ENCODE measurements around the gene KIF1A. TPM values are rescaled to one million over a fixed set of nuclear protein-coding genes. Genes with fewer than 3 reads are reported as not detected.

KIF1A gene
- polyA plus RNA-seq, 1 donor from 2014 or later, result 63.4 TPM

DNA sequence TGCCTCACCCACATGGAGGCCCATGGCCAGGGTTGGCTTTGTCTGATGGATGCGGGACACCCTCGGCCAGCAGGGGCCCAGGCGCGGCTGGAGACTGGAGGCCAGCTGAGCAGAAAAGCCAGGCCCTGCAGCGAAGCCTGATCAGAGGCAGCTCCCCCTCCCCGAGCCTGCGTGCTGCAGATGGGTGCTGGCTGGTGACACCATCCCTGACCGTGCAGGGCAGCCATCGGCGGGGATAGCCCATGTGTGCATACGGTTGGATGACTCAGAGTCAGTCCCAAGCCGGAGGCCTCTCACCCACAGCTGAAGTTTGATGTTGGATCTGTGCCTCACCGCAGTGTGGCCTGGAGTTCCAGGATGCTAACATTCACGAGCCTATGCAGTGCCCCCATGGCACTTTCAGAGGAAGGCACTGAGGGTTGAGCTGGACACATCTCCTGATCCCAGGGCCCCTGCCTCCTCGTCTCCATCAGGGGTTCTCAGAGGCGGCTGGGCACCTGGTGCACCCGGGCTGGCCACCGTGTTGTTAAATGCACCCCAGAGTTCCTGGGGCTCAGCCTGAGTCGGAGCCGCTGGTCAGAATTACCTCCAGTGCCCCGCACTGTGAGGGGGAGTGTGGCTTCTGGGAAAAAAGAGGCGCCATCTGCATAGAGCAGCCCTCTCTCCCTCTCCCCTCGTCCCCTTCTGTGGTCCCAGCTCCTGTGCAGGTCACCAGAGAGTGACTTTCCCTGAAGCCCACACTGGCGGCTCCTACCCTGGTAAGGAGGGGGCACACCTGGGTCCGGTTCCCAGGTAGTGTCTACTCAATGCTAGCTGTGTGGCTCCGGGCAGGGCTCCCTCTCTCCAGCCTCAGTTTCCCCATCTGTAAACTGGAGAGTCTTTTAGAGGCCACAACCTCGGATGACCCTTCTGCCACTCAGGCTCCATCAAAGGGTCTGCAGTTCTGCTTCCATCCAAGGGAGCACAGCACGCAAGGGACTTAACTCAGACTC lies 19.4 kb upstream of the KIF1A start:
- no peaks in the 10 kb centered on the region for H4K20me1 ChIP-seq (ENCODE audit: insufficient read depth)
- no peak overlapping the region for H2AFZ ChIP-seq (ENCODE audit: low read depth, low read length)
- H3K9ac ChIP-seq (ENCODE audit: low read length), result no peak overlapping the region
- H3K4me2 ChIP-seq (ENCODE audit: low read length), result no peak overlapping the region
- H3K27ac ChIP-seq (ENCODE audit: low read length), result no peak overlapping the region
- H3K36me3 ChIP-seq (ENCODE audit: insufficient read depth, low read length), result no peaks in the 10 kb centered on the region
- TF ChIP-seq, protein P1, sequence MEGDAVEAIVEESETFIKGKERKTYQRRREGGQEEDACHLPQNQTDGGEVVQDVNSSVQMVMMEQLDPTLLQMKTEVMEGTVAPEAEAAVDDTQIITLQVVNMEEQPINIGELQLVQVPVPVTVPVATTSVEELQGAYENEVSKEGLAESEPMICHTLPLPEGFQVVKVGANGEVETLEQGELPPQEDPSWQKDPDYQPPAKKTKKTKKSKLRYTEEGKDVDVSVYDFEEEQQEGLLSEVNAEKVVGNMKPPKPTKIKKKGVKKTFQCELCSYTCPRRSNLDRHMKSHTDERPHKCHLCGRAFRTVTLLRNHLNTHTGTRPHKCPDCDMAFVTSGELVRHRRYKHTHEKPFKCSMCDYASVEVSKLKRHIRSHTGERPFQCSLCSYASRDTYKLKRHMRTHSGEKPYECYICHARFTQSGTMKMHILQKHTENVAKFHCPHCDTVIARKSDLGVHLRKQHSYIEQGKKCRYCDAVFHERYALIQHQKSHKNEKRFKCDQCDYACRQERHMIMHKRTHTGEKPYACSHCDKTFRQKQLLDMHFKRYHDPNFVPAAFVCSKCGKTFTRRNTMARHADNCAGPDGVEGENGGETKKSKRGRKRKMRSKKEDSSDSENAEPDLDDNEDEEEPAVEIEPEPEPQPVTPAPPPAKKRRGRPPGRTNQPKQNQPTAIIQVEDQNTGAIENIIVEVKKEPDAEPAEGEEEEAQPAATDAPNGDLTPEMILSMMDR (IDR thresholded peaks at IDR 0.05; ENCODE audit: poor library complexity, severe bottlenecking), result no peak
- no peak for TF ChIP-seq SMC3 (conservative IDR thresholded peaks at IDR 0.05; ENCODE audit: poor library complexity)
- TF ChIP-seq POLR2AphosphoS5 (IDR thresholded peaks at IDR 0.05), result no peak
- TF ChIP-seq RAD21 (conservative IDR thresholded peaks at IDR 0.05), result no peak
- TF ChIP-seq, protein P2, sequence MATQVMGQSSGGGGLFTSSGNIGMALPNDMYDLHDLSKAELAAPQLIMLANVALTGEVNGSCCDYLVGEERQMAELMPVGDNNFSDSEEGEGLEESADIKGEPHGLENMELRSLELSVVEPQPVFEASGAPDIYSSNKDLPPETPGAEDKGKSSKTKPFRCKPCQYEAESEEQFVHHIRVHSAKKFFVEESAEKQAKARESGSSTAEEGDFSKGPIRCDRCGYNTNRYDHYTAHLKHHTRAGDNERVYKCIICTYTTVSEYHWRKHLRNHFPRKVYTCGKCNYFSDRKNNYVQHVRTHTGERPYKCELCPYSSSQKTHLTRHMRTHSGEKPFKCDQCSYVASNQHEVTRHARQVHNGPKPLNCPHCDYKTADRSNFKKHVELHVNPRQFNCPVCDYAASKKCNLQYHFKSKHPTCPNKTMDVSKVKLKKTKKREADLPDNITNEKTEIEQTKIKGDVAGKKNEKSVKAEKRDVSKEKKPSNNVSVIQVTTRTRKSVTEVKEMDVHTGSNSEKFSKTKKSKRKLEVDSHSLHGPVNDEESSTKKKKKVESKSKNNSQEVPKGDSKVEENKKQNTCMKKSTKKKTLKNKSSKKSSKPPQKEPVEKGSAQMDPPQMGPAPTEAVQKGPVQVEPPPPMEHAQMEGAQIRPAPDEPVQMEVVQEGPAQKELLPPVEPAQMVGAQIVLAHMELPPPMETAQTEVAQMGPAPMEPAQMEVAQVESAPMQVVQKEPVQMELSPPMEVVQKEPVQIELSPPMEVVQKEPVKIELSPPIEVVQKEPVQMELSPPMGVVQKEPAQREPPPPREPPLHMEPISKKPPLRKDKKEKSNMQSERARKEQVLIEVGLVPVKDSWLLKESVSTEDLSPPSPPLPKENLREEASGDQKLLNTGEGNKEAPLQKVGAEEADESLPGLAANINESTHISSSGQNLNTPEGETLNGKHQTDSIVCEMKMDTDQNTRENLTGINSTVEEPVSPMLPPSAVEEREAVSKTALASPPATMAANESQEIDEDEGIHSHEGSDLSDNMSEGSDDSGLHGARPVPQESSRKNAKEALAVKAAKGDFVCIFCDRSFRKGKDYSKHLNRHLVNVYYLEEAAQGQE (IDR thresholded peaks at IDR 0.05; ENCODE audit: borderline replicate concordance), result no peak
- no peak for TF ChIP-seq MXI1 (conservative IDR thresholded peaks at IDR 0.05; ENCODE audit: poor library complexity, severe bottlenecking)
- TF ChIP-seq EP300 (conservative IDR thresholded peaks at IDR 0.05; ENCODE audit: poor library complexity, severe bottlenecking), result no peak
- no peak for TF ChIP-seq EZH2 (IDR thresholded peaks at IDR 0.05; ENCODE audit: borderline replicate concordance, insufficient read depth, low read length, poor library complexity, severe bottlenecking)
- no peaks in the 10 kb centered on the region for H3F3A ChIP-seq (ENCODE audit: insufficient read depth, low read length, poor library complexity, severe bottlenecking)
- H3K79me2 ChIP-seq (replicated peaks; ENCODE audit: insufficient read depth, low read length), result no peaks in the 10 kb centered on the region
- H3K9me3 ChIP-seq (ENCODE audit: low read length), result no peaks in the 10 kb centered on the region
- no peaks in the 10 kb centered on the region for H3K27me3 ChIP-seq (ENCODE audit: insufficient read depth, low read depth, low read length)
- H3K4me3 ChIP-seq (ENCODE audit: low read length), result no peak overlapping the region
- no peaks in the 10 kb centered on the region for H3K9me2 ChIP-seq (ENCODE audit: insufficient read depth, low read length)

DNA sequence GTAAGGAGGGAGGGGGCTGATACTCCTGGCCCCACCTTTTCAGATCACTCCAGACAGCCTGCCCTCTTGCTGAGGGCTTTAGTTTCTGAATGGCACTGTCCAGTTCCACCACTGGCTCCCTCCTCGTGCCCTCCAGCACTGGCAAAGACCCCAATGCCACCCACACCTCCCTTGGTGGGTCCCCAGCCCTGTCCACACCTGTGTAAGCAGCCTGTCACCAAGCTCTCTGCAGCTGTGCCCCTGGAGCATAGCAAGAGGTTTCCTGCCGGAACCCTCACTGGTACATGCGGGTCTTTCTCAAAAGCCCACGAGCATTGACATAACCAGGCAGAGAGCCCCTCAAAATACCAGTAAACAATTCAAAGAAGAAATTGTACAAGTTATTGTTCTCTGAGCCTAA lies 17.6 kb upstream of the KIF1A start:
- Histone ChIP-seq H3K9me2 (ENCODE audit: insufficient read depth, low read length) (no peaks in the 10 kb centered on the region), H3K4me3 (ENCODE audit: low read length) (no peak overlapping the region), H3K9me3 (ENCODE audit: low read length) (no peaks in the 10 kb centered on the region), H4K20me1 (ENCODE audit: insufficient read depth) (no peaks in the 10 kb centered on the region), H3K4me2 (ENCODE audit: low read length) (no peak overlapping the region), H3K9ac (ENCODE audit: low read length) (no peak overlapping the region), H3K27ac (ENCODE audit: low read length) (no peak overlapping the region), H3F3A (ENCODE audit: insufficient read depth, low read length, poor library complexity, severe bottlenecking) (no peaks in the 10 kb centered on the region), H3K79me2 (replicated peaks; ENCODE audit: insufficient read depth, low read length) (no peaks in the 10 kb centered on the region), H3K36me3 (ENCODE audit: insufficient read depth, low read length) (no peaks in the 10 kb centered on the region), H3K27me3 (ENCODE audit: insufficient read depth, low read depth, low read length) (no peaks in the 10 kb centered on the region), H2AFZ (ENCODE audit: low read depth, low read length) (no peak overlapping the region)
- TF ChIP-seq SMC3 (conservative IDR thresholded peaks at IDR 0.05; ENCODE audit: poor library complexity) (no peak), RAD21 (conservative IDR thresholded peaks at IDR 0.05) (no peak), EZH2 (IDR thresholded peaks at IDR 0.05; ENCODE audit: borderline replicate concordance, insufficient read depth, low read length, poor library complexity, severe bottlenecking) (no peak), TAF1 (IDR thresholded peaks at IDR 0.05; ENCODE audit: low read depth) (no peak), EP300 (conservative IDR thresholded peaks at IDR 0.05; ENCODE audit: poor library complexity, severe bottlenecking) (no peak), MXI1 (conservative IDR thresholded peaks at IDR 0.05; ENCODE audit: poor library complexity, severe bottlenecking) (no peak), POLR2AphosphoS5 (IDR thresholded peaks at IDR 0.05) (no peak)
- TF ChIP-seq, protein P1 (IDR thresholded peaks at IDR 0.05; ENCODE audit: poor library complexity, severe bottlenecking), result no peak
- TF ChIP-seq, protein P2 (IDR thresholded peaks at IDR 0.05; ENCODE audit: borderline replicate concordance), result no peak
